Neuronal stem cell (in vitro differentiated cells): ENCODE measurements around the gene SAMD4A.
A peak's percentile ranks its signal among the peaks of the same experiment; 100 is the strongest.

Experiments used
- DNase-seq: peaks from one replicate; pipeline ENCODE4 v3.0.0-alpha.2; 2013; ENCODE audit warnings: low spot score
- H2AFZ ChIP-seq: one replicate; pipeline ENCODE4 v1.6.1; 2013; ENCODE audit warnings: mild to moderate bottlenecking, low read length, inconsistent platforms
- H2AK5ac ChIP-seq: 2 replicates; pipeline ENCODE4 v1.6.1; 2013; ENCODE audit warnings: low read depth, mild to moderate bottlenecking, inconsistent platforms, low read length, moderate library complexity, mixed read lengths
- H2BK120ac ChIP-seq: 2 replicates; pipeline ENCODE4 v1.6.1; 2013; ENCODE audit warnings: low read depth, mild to moderate bottlenecking, inconsistent platforms, low read length, moderate library complexity, mixed read lengths
- H2BK12ac ChIP-seq: one replicate; pipeline ENCODE4 v1.6.1; 2013; ENCODE audit warnings: low read length, inconsistent platforms
- H2BK15ac ChIP-seq: 2 replicates; pipeline ENCODE4 v1.6.1; 2013; ENCODE audit warnings: mild to moderate bottlenecking, low read length, inconsistent platforms, mixed read lengths
- H2BK5ac ChIP-seq: one replicate; pipeline ENCODE4 v1.6.1; 2013; ENCODE audit warnings: inconsistent platforms, mild to moderate bottlenecking, low read length, moderate library complexity
- H3K14ac ChIP-seq: one replicate; pipeline ENCODE4 v1.6.1; 2013; ENCODE audit warnings: low read length, inconsistent platforms
- H3K18ac ChIP-seq: 2 replicates; pipeline ENCODE4 v1.6.1; 2013; ENCODE audit warnings: low read length, inconsistent platforms
- H3K23ac ChIP-seq: 2 replicates; pipeline ENCODE4 v1.6.1; 2013; ENCODE audit warnings: low read depth, mild to moderate bottlenecking, mixed read lengths, low read length, inconsistent platforms; ENCODE audit not compliant: poor library complexity
- H3K27ac ChIP-seq: replicated peaks from 3 replicates; pipeline ENCODE4 v1.5.1; 2013; ENCODE audit warnings: low read length, inconsistent platforms
- H3K27me3 ChIP-seq, 3 experiments: 2 replicates each; pipeline ENCODE4 v1.6.1; 2013; ENCODE audit warnings: low read length in 3 of 3, mild to moderate bottlenecking in 2 of 3, inconsistent platforms in 1 of 3, low read depth in 1 of 3, mixed read lengths in 1 of 3, moderate library complexity in 1 of 3; ENCODE audit not compliant: control insufficient read depth in 3 of 3, insufficient read depth in 3 of 3
- H3K36me3 ChIP-seq, 2 donors: replicated peaks in 1 of 2; 2 replicates each; pipeline ENCODE4 v1.6.1; 2013; ENCODE audit warnings: low read length in 2 of 2; ENCODE audit not compliant: control insufficient read depth in 2 of 2, insufficient read depth in 2 of 2
- H3K4ac ChIP-seq: 2 replicates; pipeline ENCODE4 v1.6.1; 2013; ENCODE audit warnings: inconsistent platforms, mild to moderate bottlenecking, low read length, moderate library complexity
- H3K4me1 ChIP-seq, 2 donors: 1 replicate in 1 of 2; 2 replicates in 1 of 2; pipeline ENCODE4 v1.6.1; 2013; ENCODE audit warnings: low read length in 2 of 2, low read depth in 1 of 2; ENCODE audit not compliant: control insufficient read depth in 2 of 2, insufficient read depth in 1 of 2
- H3K4me2 ChIP-seq: one replicate; pipeline ENCODE4 v1.6.1; 2013; ENCODE audit warnings: mild to moderate bottlenecking, low read length, inconsistent platforms; ENCODE audit not compliant: insufficient read depth, poor library complexity, severe bottlenecking
- H3K4me3 ChIP-seq, 2 donors: 2 replicates each; pipeline ENCODE4 v1.5.1; 2013; ENCODE audit warnings: low read length in 2 of 2, mild to moderate bottlenecking in 2 of 2, inconsistent platforms in 1 of 2, moderate library complexity in 1 of 2
- H3K79me1 ChIP-seq: one replicate; pipeline ENCODE4 v1.6.1; 2013; ENCODE audit warnings: low read depth, mild to moderate bottlenecking, inconsistent platforms, low read length, moderate library complexity
- H3K9ac ChIP-seq: one replicate; pipeline ENCODE4 v1.6.1; 2013; ENCODE audit warnings: mild to moderate bottlenecking, low read depth, low read length, inconsistent platforms; ENCODE audit not compliant: poor library complexity
- H3K9me3 ChIP-seq, 2 donors: replicated peaks in 1 of 2; 2 replicates each; pipeline versions ENCODE3 to v1.6.1; 2013; ENCODE audit warnings: low read length in 2 of 2, mild to moderate bottlenecking in 2 of 2, inconsistent platforms in 1 of 2, low read depth in 1 of 2, mixed read lengths in 1 of 2, moderate library complexity in 1 of 2; ENCODE audit not compliant: control insufficient read depth in 2 of 2, insufficient read depth in 1 of 2
- H4K8ac ChIP-seq: one replicate; pipeline ENCODE4 v1.6.1; 2013; ENCODE audit warnings: low read depth, mild to moderate bottlenecking, inconsistent platforms, low read length, moderate library complexity
- H4K91ac ChIP-seq: one replicate; pipeline ENCODE4 v1.6.1; 2013; ENCODE audit warnings: low read length, low read depth, mild to moderate bottlenecking, inconsistent platforms; ENCODE audit not compliant: poor library complexity
- WGBS, 2 donors: extraction: QIAGEN DNeasy Blood & Tissue Kit; methylation state at CpG; one replicate each; pipeline ENCODE4 v1.1.7; 2013; ENCODE audit warnings: missing lambda C conversion rate in 2 of 2, mixed read lengths in 1 of 2; ENCODE audit not compliant: insufficient read length in 2 of 2, insufficient replicate concordance in 1 of 2; ENCODE audit errors: extremely low coverage in 2 of 2; 5-methylcytosine and 5-hydroxymethylcytosine counted together

Gene SAMD4A

DNA sequence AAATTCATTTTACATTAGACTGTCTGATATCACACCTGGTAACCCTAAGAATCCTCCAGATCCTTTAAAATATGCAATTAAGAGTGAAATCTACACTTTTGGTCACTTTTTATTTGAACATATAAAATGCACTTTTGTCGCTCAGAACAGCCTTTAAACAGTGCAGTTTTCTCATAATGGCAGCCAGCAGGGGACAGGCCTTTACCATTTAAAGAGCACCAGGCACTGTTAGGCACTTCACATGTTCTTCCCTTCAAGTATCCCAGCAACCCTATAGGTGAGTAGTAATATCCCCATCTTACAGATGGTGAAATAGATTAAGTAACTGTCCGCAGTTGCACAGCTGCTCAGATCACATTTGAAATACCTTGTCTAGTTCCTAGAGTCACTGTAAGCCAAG is 11.3 kb upstream of the SAMD4A start:
- Histone ChIP-seq H3K4me2 (no peak overlapping the region), H2BK120ac (no peak overlapping the region), H2AK5ac (no peak overlapping the region), H3K9me3 (no peaks in the 10 kb centered on the region), H3K36me3 (no peaks in the 10 kb centered on the region), H3K23ac (no peak overlapping the region), H2BK15ac (no peak overlapping the region), H3K4ac (no peak overlapping the region), H4K91ac (no peak overlapping the region), H3K27me3 (peaks cover 0 to 4% (median 0%) of the 10 kb centered on the region in 3 experiments), H3K18ac (no peak overlapping the region), H3K27ac (no peak overlapping the region), H3K4me1 (no peaks in the 10 kb centered on the region), H2BK5ac (no peak overlapping the region), H3K9ac (no peak overlapping the region), H2AFZ (no peak overlapping the region), H4K8ac (no peak overlapping the region), H3K79me1 (no peaks in the 10 kb centered on the region), H3K4me3 (no peak overlapping the region), H2BK12ac (no peak overlapping the region), H3K14ac (no peak overlapping the region)
- no CpG with 5 or more reads among the region's 2 CpGs for WGBS, 2 donors
- no peak for DNase-seq

DNA sequence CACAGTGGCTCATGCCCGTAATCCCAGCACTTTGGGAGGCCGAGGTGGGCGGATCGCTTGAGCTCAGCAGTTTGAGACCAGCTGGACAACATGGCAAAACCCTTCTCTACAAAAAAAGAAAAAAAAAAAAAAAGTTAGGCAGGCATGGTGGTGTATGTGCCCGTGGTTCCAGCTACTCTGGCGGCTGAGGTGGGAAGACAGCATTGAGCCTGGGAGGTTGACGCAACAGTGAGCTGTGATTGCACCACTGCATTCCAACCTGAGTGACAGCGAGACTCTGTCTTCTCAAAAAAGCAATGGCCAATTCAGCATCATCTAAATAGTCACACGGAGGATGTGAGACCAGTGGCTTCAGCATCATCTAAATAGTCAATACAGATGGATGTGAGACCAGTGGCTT is 10.4 kb upstream of the SAMD4A start:
- Histone ChIP-seq H3K4me1 (no peaks in the 10 kb centered on the region), H3K18ac (no peak overlapping the region), H4K8ac (no peak overlapping the region), H2BK12ac (no peak overlapping the region), H2BK5ac (no peak overlapping the region), H3K9me3 (no peaks in the 10 kb centered on the region), H3K27ac (no peak overlapping the region), H3K4ac (no peak overlapping the region), H2BK15ac (no peak overlapping the region), H3K79me1 (no peaks in the 10 kb centered on the region), H2AFZ (no peak overlapping the region), H3K23ac (no peak overlapping the region), H3K36me3 (no peaks in the 10 kb centered on the region), H4K91ac (no peak overlapping the region), H3K27me3 (peaks cover 0 to 4% (median 0%) of the 10 kb centered on the region in 3 experiments), H2BK120ac (no peak overlapping the region), H2AK5ac (no peak overlapping the region), H3K4me3 (no peak overlapping the region), H3K9ac (no peak overlapping the region), H3K14ac (no peak overlapping the region), H3K4me2 (no peak overlapping the region)
- DNase-seq = no peak
- WGBS, 2 donors = no CpG with 5 or more reads among the region's 9 CpGs

DNA sequence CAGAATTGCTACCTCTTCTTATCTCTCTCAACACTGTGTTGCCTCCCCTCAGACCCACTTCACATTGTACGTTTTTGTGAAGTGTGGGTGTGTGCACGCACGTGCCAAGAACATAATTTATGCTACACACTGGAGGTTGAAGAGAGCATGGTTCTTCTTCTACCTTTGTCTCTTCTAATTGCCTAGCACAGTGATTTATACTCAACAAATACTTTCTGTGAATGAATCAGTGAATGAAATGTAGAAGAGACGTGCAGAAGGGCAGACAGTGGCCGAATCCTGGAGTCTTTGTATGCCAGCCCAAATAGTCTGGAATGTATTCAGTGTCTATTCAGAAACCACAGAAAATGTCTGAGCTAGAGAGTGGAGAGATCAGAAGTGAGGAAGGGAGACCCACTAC is 4.6 kb upstream of the SAMD4A start:
- Histone ChIP-seq H2AFZ (peak overlapping the region; percentile 38), H3K4me3 (no peak overlapping the region), H3K23ac (no peak overlapping the region), H3K9me3 (no peaks in the 10 kb centered on the region), H2BK5ac (no peak overlapping the region), H2AK5ac (no peak overlapping the region), H4K8ac (no peak overlapping the region), H3K14ac (no peak overlapping the region), H3K4me1 (peaks cover 5 to 11% of the 10 kb centered on the region in 2 donors), H3K9ac (no peak overlapping the region), H4K91ac (no peak overlapping the region), H2BK120ac (no peak overlapping the region), H2BK15ac (no peak overlapping the region), H3K4me2 (no peak overlapping the region), H2BK12ac (no peak overlapping the region), H3K27ac (no peak overlapping the region), H3K18ac (no peak overlapping the region), H3K27me3 (peaks cover 0 to 6% (median 2%) of the 10 kb centered on the region in 3 experiments), H3K4ac (no peak overlapping the region), H3K36me3 (no peaks in the 10 kb centered on the region), H3K79me1 (peaks cover 2% of the 10 kb centered on the region)
- no peak for DNase-seq
- WGBS, 2 donors = no CpG with 5 or more reads among the region's 5 CpGs

DNA sequence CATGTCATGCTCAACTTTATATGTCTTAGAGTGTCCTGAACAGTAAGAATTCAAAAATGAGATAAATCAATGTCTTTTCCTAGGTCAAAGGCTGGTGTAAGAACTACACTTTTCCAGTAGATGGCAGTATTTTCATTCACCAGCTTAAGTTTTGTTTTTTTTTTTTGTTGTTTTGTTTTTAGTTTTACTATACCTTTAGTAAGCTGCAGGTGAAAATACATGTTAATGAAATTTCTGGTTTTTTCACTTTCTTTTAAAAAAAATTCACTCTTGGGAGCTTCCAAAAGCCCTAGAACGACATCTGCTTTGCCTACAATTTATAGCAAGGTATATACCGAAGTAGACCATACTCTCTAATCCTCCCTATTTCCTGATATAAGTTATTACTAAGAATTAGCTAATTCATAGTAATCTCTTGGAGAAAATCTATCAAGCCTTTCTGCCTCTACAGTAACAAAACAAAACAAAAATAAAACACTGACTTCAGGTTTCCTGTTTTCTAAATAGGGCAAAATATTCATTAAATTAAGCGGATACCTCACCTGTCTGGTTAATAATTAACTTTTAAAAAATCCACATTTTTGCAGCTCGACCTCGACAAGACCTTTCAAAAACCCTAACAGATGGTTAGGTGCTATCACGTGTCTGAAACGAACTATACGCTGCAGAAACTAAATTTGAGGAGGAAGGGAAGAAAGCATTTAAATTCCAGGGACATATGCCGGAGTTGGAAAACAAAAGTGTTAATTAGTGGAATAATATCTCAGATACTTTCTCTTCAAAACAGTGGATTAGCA is 2.7 kb upstream of the SAMD4A start:
- Histone ChIP-seq H4K8ac (no peak overlapping the region), H3K79me1 (peaks cover 5% of the 10 kb centered on the region), H3K23ac (no peak overlapping the region), H2BK12ac (no peak overlapping the region), H2BK15ac (no peak overlapping the region), H3K4me1 (peaks cover 11 to 21% of the 10 kb centered on the region in 2 donors), H3K14ac (no peak overlapping the region), H2BK120ac (no peak overlapping the region), H3K4ac (no peak overlapping the region), H3K9me3 (no peaks in the 10 kb centered on the region), H3K9ac (no peak overlapping the region), H3K4me2 (peak overlapping the region; percentile 95), H3K4me3 (peak overlapping the region in 1 of 2 donors; percentile 74), H4K91ac (no peak overlapping the region), H3K27me3 (peaks cover 0 to 6% (median 0%) of the 10 kb centered on the region in 3 experiments), H2BK5ac (no peak overlapping the region), H3K27ac (no peak overlapping the region), H3K18ac (no peak overlapping the region), H2AFZ (peak overlapping the region; percentile 97), H2AK5ac (no peak overlapping the region), H3K36me3 (no peaks in the 10 kb centered on the region)
- no CpG with 5 or more reads among the region's 9 CpGs for WGBS, 2 donors
- peak; percentile 29 for DNase-seq
